ENCODE data around the gene KMT2D. TPM values are rescaled to one million over a fixed set of nuclear protein-coding genes. Genes with fewer than 3 reads are reported as not detected.

KMT2D gene
- polyA plus RNA-seq, 1 of the 3 experiments (the other 2 are of a cell fraction) = 30.5 TPM

GRCh38 chr12:49070971-49071370 is 10.4 kb upstream of the KMT2D start:
- H3K4me2 ChIP-seq = no peak overlapping the region
- H3K4me1 ChIP-seq (ENCODE audit: control insufficient read depth in 1 of 2, insufficient read depth in 2 of 2, low read depth in 1 of 2, low read length in 1 of 2) = peaks cover 3 to 5% of the 10 kb centered on the region in 2 experiments; a peak in 1 of 4 replicates
- CTCF ChIA-PET = interaction anchor here (0.6 to 15.9 kb wide), 3 partner anchors 17 to 95 kb away, joined by 3 to 300 read pairs (median 64); partner anchors contain the start of gene DHH
- no peaks in the 10 kb centered on the region for H3K27me3 ChIP-seq (ENCODE audit: insufficient read depth)
- no peak overlapping the region for H3K27ac ChIP-seq (ENCODE audit: low read depth in 2 of 2, low read length in 1 of 2)
- no peaks in the 10 kb centered on the region for H4K20me1 ChIP-seq (ENCODE audit: insufficient read depth)
- POLR2A ChIA-PET = interaction anchor here (1.9 kb wide), 1 partner anchor 60 kb away, joined by 20 read pairs; the partner anchor contains the start of gene TUBA1B
- no peaks in the 10 kb centered on the region for H3K9me2 ChIP-seq
- H3K36me3 ChIP-seq (replicated peaks in 1 of 2; ENCODE audit: control insufficient read depth in 1 of 2, insufficient read depth in 2 of 2, low read length in 1 of 2) = no peaks in the 10 kb centered on the region
- H3F3A ChIP-seq (replicated peaks; ENCODE audit: insufficient read depth) = peaks cover 3% of the 10 kb centered on the region
- H3K9ac ChIP-seq = no peak overlapping the region
- DNase-seq = no peak
- H3K9me3 ChIP-seq = no peaks in the 10 kb centered on the region
- TF ChIP-seq USF1 (IDR thresholded peaks at IDR 0.05; ENCODE audit: borderline replicate concordance, low read depth) (no peak), TEAD4 (IDR thresholded peaks at IDR 0.05; ENCODE audit: borderline replicate concordance, insufficient read depth) (no peak), GABPA (IDR thresholded peaks at IDR 0.05; ENCODE audit: low read depth) (no peak), MEF2A (IDR thresholded peaks at IDR 0.05; ENCODE audit: borderline replicate concordance, low read depth) (no peak), RFX5 (IDR thresholded peaks at IDR 0.05; ENCODE audit: low read length) (no peak), FOXM1 (IDR thresholded peaks at IDR 0.05; ENCODE audit: low read depth) (no peak)
- no peak overlapping the region for H2AFZ ChIP-seq (ENCODE audit: low read depth)
- no peak overlapping the region for H3K4me3 ChIP-seq (ENCODE audit: low read depth in 2 of 2, low read length in 1 of 2)
- H3K79me2 ChIP-seq (ENCODE audit: insufficient read depth) = no peaks in the 10 kb centered on the region
- 94% methylated on average over 11 of the region's 11 CpGs for WGBS (ENCODE audit: low lambda C conversion rate)

DNA sequence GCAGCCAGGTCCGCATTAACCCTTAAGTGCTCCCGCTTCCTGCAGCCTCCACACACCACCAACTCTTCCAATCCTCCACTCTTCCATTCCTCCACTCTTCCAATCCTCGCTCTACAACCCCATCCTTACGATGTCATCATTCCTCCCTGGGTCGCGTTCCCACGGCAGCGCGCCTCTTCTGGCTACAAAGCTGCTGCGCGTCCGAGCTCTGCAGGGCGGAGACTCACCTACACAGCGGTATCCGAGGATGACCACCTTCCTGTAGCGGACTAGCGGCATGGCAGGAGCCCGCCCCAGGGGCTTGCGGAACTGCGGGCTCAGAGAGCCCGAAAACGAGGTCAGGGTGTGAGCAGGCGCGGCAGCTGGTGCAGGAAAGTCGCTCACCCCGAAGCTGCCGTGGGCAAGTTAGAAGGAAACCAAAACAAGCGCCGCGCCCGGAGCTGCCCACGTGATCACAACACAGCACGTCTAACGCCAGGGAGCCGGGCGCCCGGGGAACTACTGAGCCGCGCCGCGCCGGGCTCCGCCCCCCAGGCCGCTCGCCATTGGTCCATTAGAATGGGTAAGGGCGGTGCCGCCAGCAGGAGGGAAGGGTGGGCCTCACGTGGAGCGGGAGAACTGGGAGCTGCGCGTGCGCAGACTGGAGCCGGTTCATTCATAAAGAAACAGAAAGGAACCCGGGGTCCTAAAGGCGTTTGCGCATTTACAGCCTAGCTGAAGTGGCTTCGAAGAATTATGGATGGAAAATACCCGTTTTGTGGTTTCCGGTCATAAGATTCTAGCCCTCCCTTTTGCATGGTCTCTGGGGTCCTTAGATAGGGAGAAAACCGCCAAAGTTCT is 9.1 kb upstream of the KMT2D start, which contains the start of gene RHEBL1:
Gene RHEBL1 (minus strand): TSS at position 473 of the 840 bp plus-strand sequence. CDS start 194 bp downstream, at position 279.
- Histone ChIP-seq H3K79me2 (ENCODE audit: insufficient read depth) (no peaks in the 10 kb centered on the region), H3F3A (replicated peaks; ENCODE audit: insufficient read depth) (peaks cover 3% of the 10 kb centered on the region), H3K4me2 (peak within 1 kb of the TSS; percentile 97), H3K9ac (peak within 1 kb of the TSS; percentile 79), H4K20me1 (ENCODE audit: insufficient read depth) (no peaks in the 10 kb centered on the region), H3K27ac (ENCODE audit: low read depth in 2 of 2, low read length in 1 of 2) (peak within 1 kb of the TSS; percentile 60 to 67), H3K4me1 (ENCODE audit: control insufficient read depth in 1 of 2, insufficient read depth in 2 of 2, low read depth in 1 of 2, low read length in 1 of 2) (peaks cover 3 to 5% of the 10 kb centered on the region in 2 experiments; a peak in 1 of 4 replicates), H3K4me3 (ENCODE audit: low read depth in 2 of 2, low read length in 1 of 2) (peak within 1 kb of the TSS; percentile 70 to 99), H3K36me3 (replicated peaks in 1 of 2; ENCODE audit: control insufficient read depth in 1 of 2, insufficient read depth in 2 of 2, low read length in 1 of 2) (no peaks in the 10 kb centered on the region), H3K27me3 (ENCODE audit: insufficient read depth) (no peaks in the 10 kb centered on the region), H2AFZ (ENCODE audit: low read depth) (peak within 1 kb of the TSS; percentile 98), H3K9me2 (no peaks in the 10 kb centered on the region), H3K9me3 (no peaks in the 10 kb centered on the region)
- 2% methylated on average over 30 of the region's 60 CpGs for WGBS (ENCODE audit: low lambda C conversion rate)
- CTCF ChIA-PET = interaction anchor here (0.8 to 15.9 kb wide), 4 partner anchors 18 to 163 kb away, joined by 3 to 300 read pairs (median 38); partner anchors contain the start of genes DHH and TUBA1B
- peak; percentile 97 for DNase-seq
- TF ChIP-seq ELF1 (IDR thresholded peaks at IDR 0.05) (no peak), USF1 (IDR thresholded peaks at IDR 0.05; ENCODE audit: borderline replicate concordance, low read depth) (peak; percentile 96), MXI1 (IDR thresholded peaks at IDR 0.05; ENCODE audit: low read depth, low read length) (peak; percentile 97), TAF1 (IDR thresholded peaks at IDR 0.05; ENCODE audit: borderline replicate concordance, low read depth, low read length) (peak; percentile 51), USF2 (IDR thresholded peaks at IDR 0.05; ENCODE audit: borderline replicate concordance, low read depth, low read length) (peak; percentile 83), FOXJ3 (CRISPR knock-in tag; IDR thresholded peaks at IDR 0.05) (no peak), POLR2AphosphoS5 (IDR thresholded peaks at IDR 0.05; ENCODE audit: low read depth, low read length) (peak; percentile 56; the same call in 1 of the 2 replicates), NRF1 (IDR thresholded peaks at IDR 0.05; ENCODE audit: low read depth, low read length) (peak; percentile 84), CTCF (IDR thresholded peaks at IDR 0.05) (peak; percentile 28; the same call in 1 of the 2 replicates), SIN3A (IDR thresholded peaks at IDR 0.05; ENCODE audit: borderline replicate concordance, low read depth, low read length) (peak; percentile 84; the same call in 1 of the 2 replicates), CHD2 (IDR thresholded peaks at IDR 0.05; ENCODE audit: low read length, partially characterized antibody) (no peak), JUND (IDR thresholded peaks at IDR 0.05) (no peak)
- TF ChIP-seq, protein P1, sequence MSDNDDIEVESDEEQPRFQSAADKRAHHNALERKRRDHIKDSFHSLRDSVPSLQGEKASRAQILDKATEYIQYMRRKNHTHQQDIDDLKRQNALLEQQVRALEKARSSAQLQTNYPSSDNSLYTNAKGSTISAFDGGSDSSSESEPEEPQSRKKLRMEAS (IDR thresholded peaks at IDR 0.05; ENCODE audit: low read depth) = peak; percentile 87
- POLR2A ChIA-PET = interaction anchor here (0.6 to 1.9 kb wide), 8 partner anchors 19 to 112 kb away, joined by 3 to 20 read pairs (median 4); partner anchors contain the start of genes ARF3, DHH and TUBA1B

All from SK-N-SH (cell line).